ENCODE results near the gene CCR7.
A peak's percentile ranks its signal among the peaks of the same experiment; 100 is the strongest.
"Not testable (repeated sequence)": the region's sequence is repeated elsewhere in the genome, so short reads cannot be mapped to it uniquely, and the experiment has no call there.

The CCR7 gene

DNA sequence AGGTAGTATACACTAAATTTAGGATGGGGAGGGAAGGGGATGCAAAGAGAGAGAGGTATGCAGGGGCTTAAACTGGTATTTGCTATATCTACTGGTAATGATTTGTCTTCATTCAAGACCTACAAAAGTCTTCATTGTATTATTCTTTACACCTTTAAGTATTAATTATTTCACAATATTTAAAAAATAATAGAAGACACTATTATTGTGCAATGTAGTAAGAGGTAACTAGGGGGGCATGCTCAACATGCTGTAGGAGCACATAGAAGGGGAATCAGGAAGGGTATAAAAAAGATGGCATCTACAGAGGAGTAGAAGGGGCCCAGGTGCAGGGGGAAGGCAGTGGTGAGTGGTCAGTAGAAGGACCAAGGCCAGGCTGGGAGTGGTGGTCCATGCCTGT is 14.9 kb upstream of the CCR7 start:
- no peak overlapping the region for H3K4me3 Mint-ChIP-seq
- no peak for DNase-seq (ENCODE audit: low spot score in 2 of 2)
- H3K9me3 Mint-ChIP-seq: peaks cover 5% of the 10 kb centered on the region
- H3K4me1 Mint-ChIP-seq: peaks cover 40% of the 10 kb centered on the region
- H3K36me3 Mint-ChIP-seq: peaks cover 7% of the 10 kb centered on the region
- no peak overlapping the region for H3K27ac Mint-ChIP-seq
- no peak for ATAC-seq (ENCODE audit: low read depth)
- H3K27me3 Mint-ChIP-seq: no peaks in the 10 kb centered on the region

DNA sequence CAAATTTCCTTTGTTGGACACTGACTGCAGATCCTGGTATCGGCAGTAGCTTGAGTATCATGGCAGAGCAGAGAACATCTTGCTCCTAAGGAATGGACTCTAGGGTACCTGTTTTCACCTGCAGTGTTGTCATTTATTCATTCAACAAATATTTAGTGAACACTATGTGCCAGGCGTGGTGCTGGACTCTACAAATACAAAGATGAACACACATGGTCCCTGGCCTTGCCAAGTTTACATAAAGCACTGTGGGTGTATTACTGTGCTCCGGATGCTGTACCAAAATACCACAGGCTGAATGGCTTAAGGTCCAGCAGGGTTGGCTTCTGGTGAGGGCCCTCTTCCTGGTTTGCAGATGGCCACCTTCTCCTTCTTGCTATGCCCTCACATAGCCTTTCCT is 14.2 kb upstream of the CCR7 start:
- H3K27ac Mint-ChIP-seq: no peak overlapping the region
- H3K4me1 Mint-ChIP-seq: peaks cover 38% of the 10 kb centered on the region
- H3K36me3 Mint-ChIP-seq: peaks cover 5% of the 10 kb centered on the region
- DNase-seq (ENCODE audit: low spot score in 2 of 2): no peak
- no peak overlapping the region for H3K4me3 Mint-ChIP-seq
- H3K27me3 Mint-ChIP-seq: no peaks in the 10 kb centered on the region
- ATAC-seq (ENCODE audit: low read depth): no peak
- peaks cover 10% of the 10 kb centered on the region for H3K9me3 Mint-ChIP-seq

GRCh38 chr17:40577611-40578065 is 12.4 kb upstream of the CCR7 start:
- H3K4me3 Mint-ChIP-seq: peak overlapping the region; percentile 65
- H3K36me3 Mint-ChIP-seq: peaks cover 7% of the 10 kb centered on the region
- H3K4me1 Mint-ChIP-seq: peaks cover 34% of the 10 kb centered on the region
- H3K9me3 Mint-ChIP-seq: peaks cover 10% of the 10 kb centered on the region
- DNase-seq (ENCODE audit: low spot score in 2 of 2) (peak in 1 of 2 donors; percentile 58), ATAC-seq (ENCODE audit: low read depth) (peak; percentile 86)
- H3K27ac Mint-ChIP-seq: peak overlapping the region; percentile 90
- H3K27me3 Mint-ChIP-seq: no peaks in the 10 kb centered on the region

- no peaks in the 10 kb centered on the region for H3K27me3 Mint-ChIP-seq
- H3K4me1 Mint-ChIP-seq: peaks cover 29% of the 10 kb centered on the region
- H3K4me3 Mint-ChIP-seq: no peak overlapping the region
- no peak for ATAC-seq (ENCODE audit: low read depth)
- H3K36me3 Mint-ChIP-seq: peaks cover 16% of the 10 kb centered on the region
- H3K27ac Mint-ChIP-seq: peak overlapping the region; percentile 70
- DNase-seq (ENCODE audit: low spot score in 2 of 2): no peak
- H3K9me3 Mint-ChIP-seq: peaks cover 14% of the 10 kb centered on the region
Observed at GRCh38 chr17:40576113-40576740, 11.0 kb upstream of the CCR7 start.

GRCh38 chr17:40574292-40574691 is 9.0 kb upstream of the CCR7 start:
- Mint-ChIP-seq H3K27ac (no peak overlapping the region), H3K36me3 (peaks cover 16% of the 10 kb centered on the region), H3K27me3 (no peaks in the 10 kb centered on the region), H3K9me3 (peaks cover 13% of the 10 kb centered on the region), H3K4me1 (peaks cover 20% of the 10 kb centered on the region), H3K4me3 (no peak overlapping the region)
- DNase-seq (ENCODE audit: low spot score in 2 of 2) (no peak), ATAC-seq (ENCODE audit: low read depth) (no peak)

DNA sequence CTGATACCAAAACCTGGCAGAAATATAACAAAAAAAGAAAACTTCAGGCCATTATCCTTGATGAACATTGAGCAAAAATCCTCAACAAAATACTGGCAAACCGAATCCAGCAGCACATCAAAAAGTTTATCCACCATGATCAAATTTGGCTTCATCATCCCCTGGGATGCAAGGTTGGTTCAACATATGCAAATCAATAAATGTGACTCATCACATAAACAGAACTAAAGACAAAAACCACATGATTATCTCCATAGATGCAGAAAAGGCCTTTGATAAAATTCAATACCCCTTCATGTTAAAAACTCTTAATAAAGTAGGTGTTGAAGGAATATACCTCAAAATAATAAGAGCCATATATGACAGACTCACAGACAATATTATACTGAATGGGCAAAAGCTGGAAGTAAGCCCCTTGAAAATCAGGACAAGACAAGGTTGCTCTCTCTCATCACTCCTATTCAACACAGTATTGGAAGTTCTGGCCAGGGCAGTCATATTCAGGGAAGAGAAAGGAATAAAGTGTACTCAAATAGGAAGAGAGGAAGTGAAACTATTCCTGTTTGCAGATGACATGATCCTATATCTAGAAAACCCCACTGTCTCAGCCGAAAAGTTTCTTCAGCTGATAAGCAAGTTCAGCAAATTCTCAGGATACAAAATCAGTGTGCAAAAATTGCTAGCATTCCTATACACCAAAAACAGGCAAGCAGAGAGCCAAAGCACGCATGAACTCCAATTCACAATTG is 7.1 kb upstream of the CCR7 start:
- ATAC-seq (ENCODE audit: low read depth); DNase-seq (ENCODE audit: low spot score in 2 of 2); H3K4me3 Mint-ChIP-seq; H3K27ac Mint-ChIP-seq; H3K27me3 Mint-ChIP-seq: not testable (repeated sequence)
- peaks cover 16% of the 10 kb centered on the region for H3K36me3 Mint-ChIP-seq
- H3K4me1 Mint-ChIP-seq: peaks cover 14% of the 10 kb centered on the region
- peaks cover 13% of the 10 kb centered on the region for H3K9me3 Mint-ChIP-seq

- ATAC-seq (ENCODE audit: low read depth): no peak
- H3K4me1 Mint-ChIP-seq: peaks cover 28% of the 10 kb centered on the region
- H3K4me3 Mint-ChIP-seq: no peak overlapping the region
- peaks cover 4% of the 10 kb centered on the region for H3K9me3 Mint-ChIP-seq
- H3K36me3 Mint-ChIP-seq: peaks cover 16% of the 10 kb centered on the region
- no peak overlapping the region for H3K27ac Mint-ChIP-seq
- H3K27me3 Mint-ChIP-seq: no peaks in the 10 kb centered on the region
- DNase-seq (ENCODE audit: low spot score in 2 of 2): no peak
Observed at GRCh38 chr17:40568074-40568836, 3.0 kb upstream of the CCR7 start.

- H3K36me3 Mint-ChIP-seq: peaks cover 20% of the 10 kb centered on the region
- H3K9me3 Mint-ChIP-seq: peaks cover 4% of the 10 kb centered on the region
- DNase-seq (ENCODE audit: low spot score in 2 of 2) (no peak), ATAC-seq (ENCODE audit: low read depth) (no peak)
- no peak overlapping the region for H3K4me3 Mint-ChIP-seq
- H3K27me3 Mint-ChIP-seq: no peaks in the 10 kb centered on the region
- peaks cover 30% of the 10 kb centered on the region for H3K4me1 Mint-ChIP-seq
- H3K27ac Mint-ChIP-seq: no peak overlapping the region
Observed at GRCh38 chr17:40567377-40567776, 2.1 kb upstream of the CCR7 start.

DNA sequence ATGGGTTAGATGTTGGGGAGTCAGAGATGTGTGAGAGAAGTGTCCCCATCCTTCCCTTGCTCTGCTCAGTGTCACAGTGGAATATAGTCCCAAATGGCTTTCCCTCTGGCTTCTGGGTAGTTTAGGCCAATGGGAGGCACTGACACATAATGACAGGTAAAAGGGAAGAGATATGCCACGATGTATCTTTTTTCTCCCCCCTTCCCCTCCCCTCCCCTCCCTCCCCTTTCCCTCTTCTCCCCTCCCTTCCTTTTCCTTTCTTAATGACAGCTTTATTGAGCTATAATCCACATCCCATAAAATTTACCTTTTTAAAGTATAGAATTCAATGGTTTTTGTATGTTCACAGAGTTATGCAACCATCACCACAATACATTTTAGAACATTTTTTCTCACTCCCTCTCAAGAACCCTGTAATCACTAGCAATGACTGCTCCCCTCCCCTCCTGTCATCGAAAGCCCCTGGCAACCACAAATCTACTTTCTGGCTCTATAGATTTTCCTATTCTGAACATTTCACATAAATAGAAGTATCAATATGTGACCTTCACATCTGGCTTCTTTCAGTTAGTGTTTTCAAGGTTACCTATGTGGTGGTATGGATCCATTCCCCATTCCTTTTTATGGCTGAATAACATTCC is 617 bp upstream of the CCR7 start:
- Mint-ChIP-seq H3K9me3 (no peaks in the 10 kb centered on the region), H3K4me1 (peaks cover 37% of the 10 kb centered on the region), H3K36me3 (peaks cover 12% of the 10 kb centered on the region), H3K27me3 (no peaks in the 10 kb centered on the region), H3K4me3 (peak overlapping the region; percentile 89), H3K27ac (peak overlapping the region; percentile 97)
- ATAC-seq (ENCODE audit: low read depth) (no peak), DNase-seq (ENCODE audit: low spot score in 2 of 2) (no peak)

DNA sequence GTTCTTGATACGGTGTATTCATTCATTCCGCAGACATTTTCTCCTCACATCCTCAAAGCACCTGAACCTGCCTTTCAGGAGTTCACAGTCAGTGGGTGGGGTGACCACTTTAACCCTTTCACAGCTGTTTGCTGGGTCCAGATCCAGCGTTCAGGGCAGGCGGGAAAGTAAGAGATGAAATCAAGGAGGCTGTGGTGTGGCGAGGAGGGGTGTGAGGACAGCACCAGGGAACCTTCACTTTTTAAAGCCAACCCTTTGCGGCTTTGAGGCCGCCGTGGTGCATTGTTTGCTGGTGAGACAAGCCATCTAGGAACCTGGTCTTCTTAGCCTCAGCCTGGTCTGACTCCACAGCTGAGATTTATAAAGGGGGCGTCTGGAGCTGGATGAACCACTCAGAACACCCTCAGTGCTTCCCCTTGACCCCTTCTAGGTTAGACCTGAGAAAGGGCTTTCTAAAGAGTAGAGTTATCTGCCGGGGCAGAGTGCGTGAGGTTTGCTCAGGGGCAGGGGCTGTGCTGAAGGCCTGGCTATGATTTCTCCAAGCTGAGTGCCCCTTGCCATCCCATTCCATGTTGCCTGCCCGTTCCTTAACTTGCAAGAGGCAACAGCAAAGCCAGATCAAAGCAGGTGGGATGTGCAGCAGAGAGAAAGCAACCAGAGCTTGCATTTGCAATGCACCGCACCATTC is 933 bp downstream of the CCR7 start:
- peak in 1 of 2 donors; percentile 39 for DNase-seq (ENCODE audit: low spot score in 2 of 2)
- H3K9me3 Mint-ChIP-seq: no peaks in the 10 kb centered on the region
- peaks cover 48% of the 10 kb centered on the region for H3K4me1 Mint-ChIP-seq
- H3K27ac Mint-ChIP-seq: peak overlapping the region; percentile 97
- no peaks in the 10 kb centered on the region for H3K27me3 Mint-ChIP-seq
- peak overlapping the region; percentile 89 for H3K4me3 Mint-ChIP-seq
- ATAC-seq (ENCODE audit: low read depth): no peak
- peaks cover 15% of the 10 kb centered on the region for H3K36me3 Mint-ChIP-seq

GRCh38 chr17:40563220-40564052 is 1.8 kb downstream of the CCR7 start:
- no peak for DNase-seq (ENCODE audit: low spot score in 2 of 2)
- ATAC-seq (ENCODE audit: low read depth): no peak
- peaks cover 15% of the 10 kb centered on the region for H3K36me3 Mint-ChIP-seq
- peaks cover 50% of the 10 kb centered on the region for H3K4me1 Mint-ChIP-seq
- peak overlapping the region; percentile 89 for H3K4me3 Mint-ChIP-seq
- peak overlapping the region; percentile 97 for H3K27ac Mint-ChIP-seq
- no peaks in the 10 kb centered on the region for H3K9me3 Mint-ChIP-seq
- no peaks in the 10 kb centered on the region for H3K27me3 Mint-ChIP-seq

- no peaks in the 10 kb centered on the region for H3K9me3 Mint-ChIP-seq
- H3K27me3 Mint-ChIP-seq: no peaks in the 10 kb centered on the region
- peak overlapping the region; percentile 89 for H3K4me3 Mint-ChIP-seq
- H3K27ac Mint-ChIP-seq: peak overlapping the region; percentile 97
- peaks cover 50% of the 10 kb centered on the region for H3K4me1 Mint-ChIP-seq
- DNase-seq (ENCODE audit: low spot score in 2 of 2): no peak
- H3K36me3 Mint-ChIP-seq: peaks cover 15% of the 10 kb centered on the region
- no peak for ATAC-seq (ENCODE audit: low read depth)
Observed at GRCh38 chr17:40562838-40563219, 2.4 kb downstream of the CCR7 start.

Data from memory B cell (primary cell).